ENCODE results near the gene FARP1.

FARP1 gene

DNA sequence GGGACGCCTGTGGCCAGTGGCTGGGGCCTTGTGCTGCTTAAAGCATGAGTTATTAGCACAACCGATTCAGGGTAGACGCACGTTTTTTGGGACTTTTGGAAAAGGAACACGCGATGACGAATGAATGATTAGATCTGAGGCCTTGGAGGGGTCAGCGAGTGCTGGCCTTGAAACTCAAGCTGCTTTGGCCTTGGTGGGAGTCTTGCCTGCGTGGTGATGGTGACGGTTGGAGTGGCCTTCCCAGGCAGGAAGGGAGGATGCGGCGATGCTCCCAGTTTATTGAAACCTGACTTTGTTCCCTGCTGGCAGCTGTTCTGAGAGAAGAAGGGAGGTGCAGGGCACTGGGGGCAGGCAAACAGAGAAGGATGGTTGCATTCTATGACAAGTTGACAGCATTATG, 97.2 kb downstream of the FARP1 start:
- Histone ChIP-seq H3K4me3 (no peak overlapping the region), H3K9me3 (no peaks in the 10 kb centered on the region), H3K4me1 (no peaks in the 10 kb centered on the region), H3K27me3 (ENCODE audit: low read depth) (no peaks in the 10 kb centered on the region), H3K36me3 (replicated peaks) (no peaks in the 10 kb centered on the region)
- in situ Hi-C loops (cut with MboI; ENCODE audit: low sequenced_read_pairs) = no loop called here
- no peak for DNase-seq (ENCODE audit: low spot score in 2 of 2)

DNA sequence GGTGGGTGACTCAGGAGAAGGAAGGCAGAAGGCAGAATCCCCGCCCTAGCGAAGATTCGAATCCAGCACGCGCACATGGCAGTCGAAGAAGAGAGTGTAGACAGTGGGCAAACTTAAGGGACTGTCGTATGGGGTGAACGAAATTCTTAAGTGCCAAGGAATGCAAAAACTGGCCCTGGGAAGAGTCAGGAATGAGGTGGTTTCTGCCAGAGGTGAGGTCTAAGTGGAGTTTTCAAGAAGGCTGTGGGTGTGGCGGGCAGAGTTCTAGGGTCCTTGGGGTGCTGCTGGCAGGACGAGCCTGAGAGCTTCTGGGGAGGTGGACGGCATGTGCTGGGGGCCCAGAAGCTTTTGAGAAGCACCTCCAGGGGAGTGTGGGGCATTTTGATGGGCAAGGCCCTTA, 98.1 kb downstream of the FARP1 start:
- no peak for DNase-seq (ENCODE audit: low spot score in 2 of 2)
- Histone ChIP-seq H3K27me3 (ENCODE audit: low read depth) (no peaks in the 10 kb centered on the region), H3K4me3 (no peak overlapping the region), H3K36me3 (replicated peaks) (no peaks in the 10 kb centered on the region), H3K9me3 (no peaks in the 10 kb centered on the region), H3K4me1 (no peaks in the 10 kb centered on the region)
- in situ Hi-C loops (cut with MboI; ENCODE audit: low sequenced_read_pairs) = no loop called here

DNA sequence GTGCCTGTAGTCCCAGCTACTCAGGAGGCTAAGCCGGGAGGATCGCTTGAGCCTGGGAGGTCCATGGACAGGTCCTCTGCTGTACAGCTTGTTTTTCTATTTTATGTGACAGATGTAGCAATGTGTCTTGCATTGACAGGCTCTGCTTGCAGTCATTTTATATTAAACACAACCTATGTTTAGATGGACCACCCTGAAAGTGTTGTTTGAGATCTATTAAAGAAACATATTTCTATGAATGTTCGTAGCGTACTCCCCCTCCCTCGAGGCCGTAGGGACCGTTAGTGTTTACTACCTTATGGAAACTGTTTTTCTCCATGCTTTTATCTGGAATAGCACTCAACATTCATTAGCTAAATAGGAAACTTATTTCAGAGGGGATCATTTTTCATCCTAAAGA, 99.1 kb downstream of the FARP1 start:
- in situ Hi-C loops (cut with MboI; ENCODE audit: low sequenced_read_pairs) = no loop called here
- no peak overlapping the region for H3K4me3 ChIP-seq
- H3K4me1 ChIP-seq = no peaks in the 10 kb centered on the region
- no peaks in the 10 kb centered on the region for H3K27me3 ChIP-seq (ENCODE audit: low read depth)
- no peak for DNase-seq (ENCODE audit: low spot score in 2 of 2)
- H3K36me3 ChIP-seq (replicated peaks) = no peaks in the 10 kb centered on the region
- H3K9me3 ChIP-seq = no peaks in the 10 kb centered on the region

DNA sequence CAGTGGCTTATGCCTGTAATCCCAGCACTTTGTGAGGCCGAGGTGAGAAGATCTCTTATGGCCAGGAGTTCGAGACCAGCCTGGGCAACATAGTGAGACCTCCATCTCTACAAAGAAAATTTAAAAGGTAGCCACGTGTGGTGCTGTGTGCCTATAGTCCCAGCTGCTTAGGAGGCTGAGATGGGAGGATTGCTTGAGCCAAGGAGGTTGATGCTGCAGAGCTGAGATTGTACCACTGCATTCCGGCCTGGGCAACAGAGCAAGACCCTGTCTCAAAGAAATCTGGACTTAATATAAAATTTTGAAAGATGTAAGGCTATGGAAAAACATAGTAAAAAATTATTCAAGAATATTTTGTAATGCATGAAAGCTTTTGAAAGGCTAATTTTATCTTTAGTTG, 99.5 kb downstream of the FARP1 start:
- H3K27me3 ChIP-seq (ENCODE audit: low read depth) = no peaks in the 10 kb centered on the region
- no peaks in the 10 kb centered on the region for H3K9me3 ChIP-seq
- in situ Hi-C loops (cut with MboI; ENCODE audit: low sequenced_read_pairs) = no loop called here
- no peaks in the 10 kb centered on the region for H3K36me3 ChIP-seq (replicated peaks)
- H3K4me1 ChIP-seq = no peaks in the 10 kb centered on the region
- DNase-seq (ENCODE audit: low spot score in 2 of 2) = no peak
- no peak overlapping the region for H3K4me3 ChIP-seq

DNA sequence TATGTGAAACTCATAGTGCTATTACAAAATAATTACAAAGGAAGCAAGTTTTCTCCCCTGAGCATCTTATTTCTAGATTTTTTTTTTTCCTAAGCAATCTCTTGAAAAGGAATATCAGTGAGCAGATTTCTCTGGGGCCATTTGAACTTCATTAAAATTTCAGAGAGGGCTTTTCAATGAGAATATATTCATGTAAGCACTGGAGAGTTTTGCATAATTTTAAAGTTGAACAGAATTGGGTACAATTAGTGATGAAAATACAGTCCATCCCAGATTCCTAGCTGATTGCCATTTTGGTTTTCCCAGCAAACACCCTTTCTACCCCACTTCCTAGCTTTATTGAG, 101.0 kb downstream of the FARP1 start:
- Histone ChIP-seq H3K9me3 (no peaks in the 10 kb centered on the region), H3K4me1 (no peaks in the 10 kb centered on the region), H3K36me3 (replicated peaks) (no peaks in the 10 kb centered on the region), H3K4me3 (no peak overlapping the region), H3K27me3 (ENCODE audit: low read depth) (no peaks in the 10 kb centered on the region)
- no peak for DNase-seq (ENCODE audit: low spot score in 2 of 2)
- in situ Hi-C loops (cut with MboI; ENCODE audit: low sequenced_read_pairs) = no loop called here

DNA sequence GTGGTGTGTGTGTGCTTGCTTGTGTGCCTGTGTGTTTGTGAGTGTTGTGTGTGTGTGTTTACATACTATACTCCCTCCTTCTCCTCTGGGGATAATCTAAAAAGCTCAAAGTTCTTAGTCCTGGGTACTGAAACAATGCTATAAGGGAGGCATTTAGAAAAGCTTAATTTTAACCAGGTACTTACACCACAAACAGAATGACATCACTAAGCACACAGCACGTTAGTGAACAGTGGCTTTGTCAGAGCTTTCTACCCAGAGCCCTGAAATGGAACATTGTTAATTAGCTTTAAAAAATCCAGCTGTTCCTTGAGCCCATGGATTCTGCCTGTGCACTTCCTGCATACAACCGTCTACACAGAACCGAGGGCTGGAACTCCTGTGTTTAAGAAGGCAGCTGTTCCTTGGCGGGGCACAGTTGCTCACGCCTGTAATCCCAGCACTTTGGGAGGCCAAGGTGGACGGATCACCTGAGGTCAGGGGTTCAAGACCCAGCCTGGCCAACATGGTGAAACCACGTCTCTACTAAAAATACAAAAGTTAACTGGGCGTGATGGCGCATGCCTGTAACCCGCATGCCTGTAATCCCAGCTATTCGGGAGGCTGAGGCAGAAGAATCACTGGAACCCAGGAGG, 103.8 kb downstream of the FARP1 start:
- in situ Hi-C loops (cut with MboI; ENCODE audit: low sequenced_read_pairs) = no loop called here
- Histone ChIP-seq H3K36me3 (replicated peaks) (no peaks in the 10 kb centered on the region), H3K4me3 (no peak overlapping the region), H3K4me1 (no peaks in the 10 kb centered on the region), H3K9me3 (no peaks in the 10 kb centered on the region), H3K27me3 (ENCODE audit: low read depth) (no peaks in the 10 kb centered on the region)
- no peak for DNase-seq (ENCODE audit: low spot score in 2 of 2)

DNA sequence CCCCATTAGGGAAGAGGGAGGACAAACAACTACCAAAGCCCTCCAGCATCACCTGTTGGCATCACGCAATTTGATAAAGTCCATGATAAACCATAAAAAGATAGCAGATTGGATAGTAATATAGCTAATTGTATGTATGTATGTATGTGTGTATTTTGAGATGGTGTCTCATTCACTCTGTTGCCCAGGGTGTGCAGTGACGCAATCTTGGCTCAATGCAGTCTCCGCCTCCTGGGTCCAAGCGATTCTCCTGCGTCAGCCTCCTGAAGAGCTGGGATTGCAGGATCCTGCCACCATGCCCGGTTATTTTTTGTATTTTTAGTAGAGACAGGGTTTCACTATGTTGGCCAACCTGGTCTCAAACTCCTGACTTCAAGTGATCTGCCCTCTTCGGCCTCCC, 108.8 kb downstream of the FARP1 start:
- Histone ChIP-seq H3K9me3 (no peaks in the 10 kb centered on the region), H3K4me1 (peaks cover 8% of the 10 kb centered on the region), H3K36me3 (replicated peaks) (no peaks in the 10 kb centered on the region), H3K27me3 (ENCODE audit: low read depth) (no peaks in the 10 kb centered on the region), H3K4me3 (no peak overlapping the region)
- DNase-seq (ENCODE audit: low spot score in 2 of 2) = no peak
- in situ Hi-C loops (cut with MboI; ENCODE audit: low sequenced_read_pairs) = no loop called here

DNA sequence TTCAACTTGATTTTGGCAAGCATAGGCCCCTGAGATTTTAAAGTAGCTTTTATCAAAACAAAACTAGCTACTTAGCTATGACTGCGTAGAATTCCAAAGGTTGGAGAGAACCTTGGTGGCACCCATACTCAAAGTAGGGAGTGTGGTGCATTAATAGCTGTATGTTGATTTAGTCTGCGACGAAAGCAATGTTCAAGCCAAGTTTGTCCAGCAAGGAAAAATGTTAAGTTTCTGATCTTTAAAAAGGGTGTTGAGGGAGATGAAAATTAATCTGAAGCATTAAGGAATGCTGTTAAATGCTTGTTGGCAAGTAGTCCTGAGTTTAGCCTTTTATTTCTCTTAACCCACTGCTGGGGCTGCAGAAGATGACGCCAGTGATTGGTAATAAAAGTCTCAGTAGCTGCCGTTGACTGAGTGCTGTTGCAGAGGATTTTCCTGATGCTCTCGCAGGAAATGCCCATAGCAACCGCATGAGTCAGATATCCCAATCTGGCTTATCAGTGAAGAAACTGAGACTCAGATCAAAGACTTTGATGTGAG, 110.1 kb downstream of the FARP1 start:
- Histone ChIP-seq H3K4me1 (peaks cover 8% of the 10 kb centered on the region), H3K9me3 (no peaks in the 10 kb centered on the region), H3K27me3 (ENCODE audit: low read depth) (no peaks in the 10 kb centered on the region), H3K4me3 (no peak overlapping the region), H3K36me3 (replicated peaks) (no peaks in the 10 kb centered on the region)
- in situ Hi-C loops (cut with MboI; ENCODE audit: low sequenced_read_pairs) = no loop called here
- DNase-seq (ENCODE audit: low spot score in 2 of 2) = no peak

DNA sequence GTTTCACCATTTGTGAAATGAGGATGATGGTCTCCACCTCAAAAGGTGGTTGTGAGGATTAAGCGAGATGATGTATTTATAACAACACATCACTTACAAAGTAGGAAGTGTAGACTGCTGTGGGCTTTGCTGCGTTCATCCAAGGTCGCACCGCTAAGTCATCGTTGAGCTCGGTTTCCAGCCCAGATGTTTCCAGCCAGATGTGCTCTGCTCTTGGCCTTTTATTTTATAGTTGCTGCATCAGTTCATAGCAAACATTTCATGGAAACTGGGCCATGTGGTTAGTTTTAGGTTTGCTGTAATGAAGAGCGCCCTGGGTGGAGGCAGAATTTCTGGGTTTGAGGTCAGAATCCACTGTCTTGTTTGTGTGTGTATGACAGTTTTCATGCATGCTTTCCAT, 110.6 kb downstream of the FARP1 start:
- Histone ChIP-seq H3K4me1 (peaks cover 8% of the 10 kb centered on the region), H3K4me3 (no peak overlapping the region), H3K36me3 (replicated peaks) (no peaks in the 10 kb centered on the region), H3K27me3 (ENCODE audit: low read depth) (no peaks in the 10 kb centered on the region), H3K9me3 (no peaks in the 10 kb centered on the region)
- no peak for DNase-seq (ENCODE audit: low spot score in 2 of 2)
- in situ Hi-C loops (cut with MboI; ENCODE audit: low sequenced_read_pairs) = no loop called here

DNA sequence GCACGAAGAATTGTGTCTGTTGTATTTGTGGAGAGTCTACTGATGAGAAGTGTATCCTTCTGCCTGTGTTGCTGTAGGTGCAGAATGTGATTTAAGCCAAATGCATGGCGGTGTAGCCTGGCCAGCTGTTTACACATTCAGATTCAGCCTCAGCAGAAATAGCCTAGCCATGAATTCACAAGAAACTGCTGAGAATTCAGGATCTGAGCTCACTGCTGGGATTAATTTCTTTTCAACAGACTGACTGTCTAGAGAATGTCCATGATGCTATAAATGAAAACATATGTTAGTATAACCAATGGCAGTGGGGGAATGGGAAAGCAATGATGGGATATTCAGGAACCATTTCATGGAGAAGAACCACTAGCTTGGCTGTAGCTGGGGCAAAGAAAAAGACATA, 111.6 kb downstream of the FARP1 start:
- H3K9me3 ChIP-seq = no peaks in the 10 kb centered on the region
- H3K36me3 ChIP-seq (replicated peaks) = no peaks in the 10 kb centered on the region
- no peak overlapping the region for H3K4me3 ChIP-seq
- in situ Hi-C loops (cut with MboI; ENCODE audit: low sequenced_read_pairs) = no loop called here
- no peaks in the 10 kb centered on the region for H3K27me3 ChIP-seq (ENCODE audit: low read depth)
- peaks cover 8% of the 10 kb centered on the region for H3K4me1 ChIP-seq
- DNase-seq (ENCODE audit: low spot score in 2 of 2) = no peak

DNA sequence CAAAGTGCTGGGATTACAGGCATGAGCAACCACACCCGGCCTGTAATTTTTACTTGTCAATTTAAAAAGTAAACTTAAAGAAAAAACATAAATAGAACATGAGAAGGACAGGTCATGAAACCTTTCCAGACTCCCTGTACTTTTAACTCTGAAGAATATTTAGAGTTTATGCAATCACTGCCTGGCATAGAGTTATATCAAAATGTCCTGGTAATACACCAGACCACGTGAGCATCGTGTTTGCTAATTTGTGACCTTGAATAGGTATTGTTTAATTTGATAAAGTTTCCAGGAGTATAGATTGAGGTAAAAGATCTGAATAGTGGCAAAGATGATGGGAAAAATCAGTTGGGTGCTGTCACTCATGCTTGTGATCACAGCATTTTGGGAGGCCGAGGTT, 115.3 kb downstream of the FARP1 start:
- no peaks in the 10 kb centered on the region for H3K36me3 ChIP-seq (replicated peaks)
- H3K27me3 ChIP-seq (ENCODE audit: low read depth) = no peaks in the 10 kb centered on the region
- no peak for DNase-seq (ENCODE audit: low spot score in 2 of 2)
- H3K4me3 ChIP-seq = no peak overlapping the region
- peaks cover 10% of the 10 kb centered on the region for H3K4me1 ChIP-seq
- in situ Hi-C loops (cut with MboI; ENCODE audit: low sequenced_read_pairs) = no loop called here
- no peaks in the 10 kb centered on the region for H3K9me3 ChIP-seq

DNA sequence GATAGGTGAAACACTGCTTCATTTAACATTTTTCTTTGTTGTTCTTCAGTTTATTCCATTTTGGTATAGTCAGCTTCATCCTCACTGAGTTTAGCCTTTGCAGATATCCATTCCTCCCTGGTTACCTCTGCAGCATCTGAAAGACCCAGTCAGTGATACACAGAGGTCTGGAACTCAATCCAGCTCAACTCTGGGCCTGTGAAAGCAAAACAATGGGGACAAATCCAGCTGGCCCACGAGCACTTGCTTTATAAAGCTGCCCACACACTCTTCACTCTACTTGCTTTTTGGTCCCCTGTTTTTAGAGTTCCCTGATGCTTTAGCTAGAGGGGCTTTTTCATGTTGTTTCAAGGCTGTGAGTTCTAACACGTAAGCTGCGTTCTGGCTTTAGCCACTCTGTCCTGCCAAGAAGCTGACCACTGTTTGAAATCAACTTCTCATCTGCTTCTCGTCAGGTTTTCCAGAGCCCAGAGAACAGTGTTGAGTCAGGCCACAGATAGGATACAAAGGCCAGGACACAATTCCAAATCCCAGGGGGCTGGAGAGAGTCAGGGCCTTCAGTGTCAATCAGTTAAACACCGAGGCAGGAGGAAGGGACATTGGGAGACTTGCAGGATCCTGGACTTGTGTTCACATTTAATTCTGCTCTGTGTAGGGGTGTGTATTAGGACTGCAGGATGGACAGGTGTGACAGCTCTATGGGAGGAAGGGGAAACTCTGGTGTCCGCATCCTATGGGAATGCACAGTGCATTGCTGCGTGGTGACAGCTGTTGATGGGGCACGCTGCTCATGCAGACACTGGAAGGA, 117.7 kb downstream of the FARP1 start:
- H3K27me3 ChIP-seq (ENCODE audit: low read depth) = no peaks in the 10 kb centered on the region
- H3K9me3 ChIP-seq = no peaks in the 10 kb centered on the region
- peaks cover 8% of the 10 kb centered on the region for H3K4me1 ChIP-seq
- no peaks in the 10 kb centered on the region for H3K36me3 ChIP-seq (replicated peaks)
- no peak for DNase-seq (ENCODE audit: low spot score in 2 of 2)
- in situ Hi-C loops (cut with MboI; ENCODE audit: low sequenced_read_pairs) = no loop called here
- no peak overlapping the region for H3K4me3 ChIP-seq

DNA sequence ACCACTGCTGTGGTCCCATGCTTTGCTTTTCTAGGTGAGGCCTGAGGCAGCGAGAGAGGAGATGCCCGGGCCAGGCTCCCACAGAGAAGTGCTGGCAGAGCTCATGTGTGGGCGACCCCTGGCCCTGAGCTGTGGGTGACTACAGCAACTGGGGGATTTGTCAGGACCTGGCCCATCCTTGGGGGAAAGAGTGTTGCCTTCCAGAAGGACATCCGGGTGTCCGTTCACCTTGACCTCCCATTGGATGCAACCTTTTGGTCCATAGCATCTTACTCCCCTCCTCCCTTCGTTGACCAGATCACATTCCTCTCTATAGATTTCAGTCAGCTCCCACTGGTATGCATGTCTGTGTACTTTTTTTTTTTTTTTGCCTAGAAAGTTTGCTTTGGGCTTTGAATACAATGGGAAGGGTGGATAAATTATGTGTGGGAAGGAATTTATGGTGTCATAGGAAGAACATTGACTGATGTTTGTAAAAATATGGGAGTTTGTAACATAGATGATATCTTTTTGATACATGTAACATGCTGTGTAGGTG, 118.3 kb downstream of the FARP1 start:
- Histone ChIP-seq H3K4me1 (peaks cover 3% of the 10 kb centered on the region), H3K36me3 (replicated peaks) (no peaks in the 10 kb centered on the region), H3K4me3 (no peak overlapping the region), H3K9me3 (no peaks in the 10 kb centered on the region), H3K27me3 (ENCODE audit: low read depth) (no peaks in the 10 kb centered on the region)
- in situ Hi-C loops (cut with MboI; ENCODE audit: low sequenced_read_pairs) = no loop called here
- DNase-seq (ENCODE audit: low spot score in 2 of 2) = no peak

DNA sequence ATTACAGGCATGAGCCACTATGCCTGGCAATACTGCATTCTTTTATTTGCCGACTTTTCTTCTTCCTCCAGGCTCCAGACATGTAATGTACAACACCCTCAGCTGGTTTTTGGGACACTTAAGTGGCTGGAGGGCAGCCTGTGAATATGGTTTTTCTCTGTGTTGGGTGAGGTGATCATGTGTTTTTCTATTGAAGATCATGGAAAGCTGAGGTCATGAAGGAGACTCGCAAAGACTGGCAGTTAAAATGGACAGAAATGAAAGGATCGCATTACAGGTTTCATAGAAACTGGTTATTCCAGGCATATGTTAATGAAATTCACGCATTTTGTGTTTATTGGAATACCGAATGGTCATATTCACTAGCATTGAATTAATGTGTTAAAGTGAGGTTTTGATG, 119.4 kb downstream of the FARP1 start:
- H3K4me1 ChIP-seq = 0 out of 2 replicates have a peak, but pooled peaks cover 3% of the 10 kb centered on the region
- H3K4me3 ChIP-seq = no peak overlapping the region
- DNase-seq (ENCODE audit: low spot score in 2 of 2) = no peak
- no peaks in the 10 kb centered on the region for H3K9me3 ChIP-seq
- in situ Hi-C loops (cut with MboI; ENCODE audit: low sequenced_read_pairs) = no loop called here
- H3K36me3 ChIP-seq (replicated peaks) = no peaks in the 10 kb centered on the region
- H3K27me3 ChIP-seq (ENCODE audit: low read depth) = no peaks in the 10 kb centered on the region

Measured in HAP-1 (cell line).